DOHH2 (cell line): ENCODE results near the gene CNOT4.

Experiments used
- CTCF ChIP-seq: fragments of 200-600 bp; sonication (generic); IDR thresholded peaks from one replicate; pipeline ENCODE4 v1.5.1; 2014; ENCODE audit warnings: antibody characterized with exemption, mild to moderate bottlenecking, low read depth, low read length; ENCODE audit not compliant: poor library complexity, severe bottlenecking
- EZH2phosphoT487 ChIP-seq: fragments of 200-600 bp; sonication (generic); IDR thresholded peaks from 2 replicates; pipeline ENCODE4 v1.6.1; 2017; ENCODE audit warnings: borderline replicate concordance, mild to moderate bottlenecking, antibody characterized with exemption, low read length, moderate library complexity, mixed read lengths

DNA sequence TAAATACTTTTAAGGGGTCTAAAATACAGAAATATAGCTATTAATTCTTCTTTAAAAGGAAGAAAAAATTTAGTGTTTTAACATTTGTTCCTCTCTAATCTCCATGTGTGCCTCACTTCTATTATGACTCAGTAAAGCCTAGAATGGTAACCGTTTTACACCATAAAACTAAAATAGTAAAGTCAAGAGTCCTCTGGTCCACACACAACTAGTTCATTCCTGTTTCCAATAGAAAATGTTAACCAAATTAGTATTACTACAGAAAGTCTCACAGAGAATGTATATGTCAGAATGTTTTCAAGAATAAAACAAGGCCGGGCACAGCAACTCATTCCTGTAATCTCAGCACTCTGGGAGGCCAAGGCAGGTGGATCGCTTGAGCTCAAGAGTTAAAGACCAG is 55.8 kb downstream of the CNOT4 start:
- no peak for TF ChIP-seq CTCF
- no peak for TF ChIP-seq EZH2phosphoT487
